Esophagus squamous epithelium (tissue), 4 donors: ENCODE data around the gene ATP12A.

Source experiments
- POLR2A ChIP-seq, 4 donors: fragments of 450-650 bp; IDR thresholded peaks; one replicate each; pipeline ENCODE4 v1.6.1; 2017; ENCODE audit warnings: antibody characterized with exemption in 4 of 4, mild to moderate bottlenecking in 4 of 4, moderate library complexity in 3 of 4
- TF ChIP-seq, protein P1 (sequence below), 6 experiments: fragments of 450-650 bp in 4 of 6; fragments of 200-600 bp in 2 of 6; sonication (generic) in 2 of 6; IDR thresholded peaks; one replicate each; pipeline ENCODE4 v1.5.1; 2016 to 2019; ENCODE audit warnings: antibody characterized with exemption in 6 of 6, mild to moderate bottlenecking in 4 of 6, moderate library complexity in 4 of 6

DNA sequence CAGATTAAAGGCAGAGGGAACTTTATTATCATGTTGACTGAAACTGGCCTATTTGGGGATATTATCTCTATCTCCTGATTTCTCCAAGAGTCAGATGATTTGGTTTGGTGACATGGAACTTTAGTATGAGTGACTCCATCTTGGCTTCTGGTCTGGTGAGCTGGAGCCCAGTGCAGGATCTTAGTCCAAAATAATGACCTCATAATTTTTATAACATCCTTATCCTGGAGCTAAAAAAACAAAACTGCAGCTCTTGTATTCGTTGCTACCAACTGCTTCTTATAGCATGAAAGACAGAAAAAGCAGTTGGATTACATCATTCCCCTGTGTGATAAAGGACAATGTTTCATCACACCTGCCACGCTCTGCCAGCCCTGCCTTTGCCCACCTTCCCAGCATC lies 44.5 kb downstream of the ATP12A start:
- TF ChIP-seq, protein P1, sequence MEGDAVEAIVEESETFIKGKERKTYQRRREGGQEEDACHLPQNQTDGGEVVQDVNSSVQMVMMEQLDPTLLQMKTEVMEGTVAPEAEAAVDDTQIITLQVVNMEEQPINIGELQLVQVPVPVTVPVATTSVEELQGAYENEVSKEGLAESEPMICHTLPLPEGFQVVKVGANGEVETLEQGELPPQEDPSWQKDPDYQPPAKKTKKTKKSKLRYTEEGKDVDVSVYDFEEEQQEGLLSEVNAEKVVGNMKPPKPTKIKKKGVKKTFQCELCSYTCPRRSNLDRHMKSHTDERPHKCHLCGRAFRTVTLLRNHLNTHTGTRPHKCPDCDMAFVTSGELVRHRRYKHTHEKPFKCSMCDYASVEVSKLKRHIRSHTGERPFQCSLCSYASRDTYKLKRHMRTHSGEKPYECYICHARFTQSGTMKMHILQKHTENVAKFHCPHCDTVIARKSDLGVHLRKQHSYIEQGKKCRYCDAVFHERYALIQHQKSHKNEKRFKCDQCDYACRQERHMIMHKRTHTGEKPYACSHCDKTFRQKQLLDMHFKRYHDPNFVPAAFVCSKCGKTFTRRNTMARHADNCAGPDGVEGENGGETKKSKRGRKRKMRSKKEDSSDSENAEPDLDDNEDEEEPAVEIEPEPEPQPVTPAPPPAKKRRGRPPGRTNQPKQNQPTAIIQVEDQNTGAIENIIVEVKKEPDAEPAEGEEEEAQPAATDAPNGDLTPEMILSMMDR (IDR thresholded peaks at IDR 0.05), result no peak
- TF ChIP-seq POLR2A (IDR thresholded peaks at IDR 0.05), result no peak
